Stimulated activated CD8-positive, alpha-beta memory T cell treated with anti-CD3 and anti-CD28 coated beads, Interleukin-15, amount 100 ng/mL, for 48 hours (primary cell): ENCODE results near the gene CACNA2D4.

Experiments used
- DNase-seq, 2 donors: peaks; one replicate each; pipeline ENCODE4 v3.0.0-alpha.2; 2020; ENCODE audit warnings: low read depth in 2 of 2

The CACNA2D4 gene

GRCh38 chr12:1933342-1934051, 15.0 kb upstream of the CACNA2D4 start:
- DNase-seq: no peak

- no peak for DNase-seq
Measured at GRCh38 chr12:1932264-1932777, 13.9 kb upstream of the CACNA2D4 start.

- no peak for DNase-seq
Measured at GRCh38 chr12:1931642-1932041, 13.2 kb upstream of the CACNA2D4 start.

GRCh38 chr12:1930803-1931597, 12.5 kb upstream of the CACNA2D4 start:
- no peak for DNase-seq

- DNase-seq: no peak
Measured at GRCh38 chr12:1929985-1930802, 11.7 kb upstream of the CACNA2D4 start.

- DNase-seq: no peak
Measured at GRCh38 chr12:1929241-1929984, 11.0 kb upstream of the CACNA2D4 start.

GRCh38 chr12:1928439-1929121, 10.1 kb upstream of the CACNA2D4 start:
- no peak for DNase-seq

GRCh38 chr12:1927751-1928351, 9.4 kb upstream of the CACNA2D4 start:
- DNase-seq: no peak

DNA sequence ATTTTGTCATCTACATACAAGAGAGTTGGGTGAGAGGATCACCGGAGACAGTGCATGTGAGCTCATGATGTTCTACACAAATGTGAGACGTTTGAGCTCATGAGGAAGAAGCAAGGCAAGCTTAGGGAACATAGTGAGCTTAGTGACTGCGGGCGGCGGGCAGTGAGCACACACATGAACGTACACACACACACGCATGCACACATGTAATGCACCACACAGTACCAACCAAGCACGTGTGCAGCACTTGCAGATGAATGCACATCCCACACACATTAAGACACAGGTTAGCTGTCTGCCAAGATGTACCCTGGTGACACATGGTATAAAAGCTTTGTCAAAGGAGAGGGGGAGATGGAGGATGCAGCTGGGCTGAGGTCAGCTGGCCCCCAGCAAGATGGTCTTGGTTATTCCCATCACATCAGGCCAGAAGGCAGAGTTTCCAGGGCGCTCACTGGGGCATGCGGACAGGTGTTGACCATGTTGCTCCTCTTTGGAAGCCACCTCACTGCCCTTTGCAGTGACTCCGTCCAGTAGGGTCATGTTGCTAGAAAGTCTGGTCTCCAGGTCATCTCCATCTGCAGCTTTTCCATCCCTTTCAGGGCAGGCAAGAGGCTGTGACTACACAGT, 8.7 kb upstream of the CACNA2D4 start:
- no peak for DNase-seq

DNA sequence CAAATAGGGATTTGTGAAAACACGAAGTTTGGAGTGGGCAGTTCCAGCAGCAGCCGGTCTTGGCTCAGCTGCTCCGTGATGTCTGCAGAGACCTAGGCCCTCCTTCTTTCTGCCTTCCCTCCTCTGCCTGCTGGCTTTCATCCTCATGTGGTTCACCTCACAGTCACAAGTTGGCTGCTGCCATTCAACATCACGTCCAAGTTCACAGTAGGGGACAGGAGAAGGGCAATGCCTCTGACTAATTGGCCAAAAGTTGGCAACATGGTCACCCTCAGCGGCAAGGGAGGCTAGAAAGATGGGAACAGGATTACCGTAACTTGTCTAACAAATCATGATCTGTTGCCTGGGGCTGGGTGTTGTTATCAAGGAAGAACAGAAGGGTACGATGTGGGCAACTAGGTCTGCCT, 7.8 kb upstream of the CACNA2D4 start:
- DNase-seq: no peak

- DNase-seq: no peak
Measured at GRCh38 chr12:1925684-1926006, 7.2 kb upstream of the CACNA2D4 start.

DNA sequence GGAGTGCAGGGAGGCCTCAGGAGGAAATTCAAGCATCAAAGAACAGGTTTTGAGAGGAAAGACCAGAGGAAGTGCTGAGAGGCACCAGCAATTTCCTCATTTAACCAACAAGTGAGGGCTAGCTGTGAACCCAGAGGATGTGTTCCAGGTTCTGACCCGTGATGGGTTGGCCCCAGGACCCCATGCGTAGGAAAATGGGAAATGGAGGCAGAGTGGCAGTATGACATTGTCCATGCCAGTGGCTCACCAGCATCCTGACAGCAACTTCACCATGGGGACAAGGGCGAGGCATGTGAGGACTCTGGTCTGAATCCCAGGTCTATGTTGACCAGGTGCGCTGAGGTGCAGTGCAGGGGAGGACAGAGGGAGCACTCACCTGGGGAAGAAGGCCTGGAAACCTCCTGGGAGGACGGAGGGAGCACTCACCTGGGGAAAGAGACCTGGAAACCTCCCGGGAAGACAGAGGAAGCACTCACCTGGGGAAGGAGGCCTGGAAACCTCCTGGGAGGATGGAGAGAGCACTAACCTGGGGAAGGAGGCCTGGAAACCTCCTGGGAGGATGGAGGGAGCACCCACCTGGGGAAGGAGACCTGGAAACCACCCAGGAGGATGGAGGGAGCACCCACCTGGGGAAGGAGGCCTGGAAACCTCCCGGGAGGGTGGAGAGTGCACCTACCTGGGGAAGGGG, 6.7 kb upstream of the CACNA2D4 start:
- no peak for DNase-seq

DNA sequence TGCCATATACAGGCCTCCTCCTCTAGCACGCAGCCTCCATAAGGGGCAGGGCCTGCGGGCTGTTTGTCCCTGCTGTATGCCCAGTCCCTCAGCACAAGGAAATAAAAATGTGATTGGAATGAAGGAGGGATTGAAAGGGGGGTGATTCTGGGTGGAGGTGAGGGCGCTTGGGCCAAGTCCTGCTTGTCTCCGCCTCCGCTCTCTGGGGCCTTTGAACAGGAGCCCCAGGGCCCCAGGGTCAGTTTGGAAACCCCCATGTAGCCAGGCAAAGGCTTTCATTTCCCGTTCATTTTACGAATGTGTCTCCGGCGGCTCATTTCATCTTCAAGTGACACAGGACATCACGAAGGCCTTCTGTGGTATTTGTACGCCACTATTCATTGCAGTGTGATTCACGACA, 4.5 kb upstream of the CACNA2D4 start:
- no peak for DNase-seq

DNA sequence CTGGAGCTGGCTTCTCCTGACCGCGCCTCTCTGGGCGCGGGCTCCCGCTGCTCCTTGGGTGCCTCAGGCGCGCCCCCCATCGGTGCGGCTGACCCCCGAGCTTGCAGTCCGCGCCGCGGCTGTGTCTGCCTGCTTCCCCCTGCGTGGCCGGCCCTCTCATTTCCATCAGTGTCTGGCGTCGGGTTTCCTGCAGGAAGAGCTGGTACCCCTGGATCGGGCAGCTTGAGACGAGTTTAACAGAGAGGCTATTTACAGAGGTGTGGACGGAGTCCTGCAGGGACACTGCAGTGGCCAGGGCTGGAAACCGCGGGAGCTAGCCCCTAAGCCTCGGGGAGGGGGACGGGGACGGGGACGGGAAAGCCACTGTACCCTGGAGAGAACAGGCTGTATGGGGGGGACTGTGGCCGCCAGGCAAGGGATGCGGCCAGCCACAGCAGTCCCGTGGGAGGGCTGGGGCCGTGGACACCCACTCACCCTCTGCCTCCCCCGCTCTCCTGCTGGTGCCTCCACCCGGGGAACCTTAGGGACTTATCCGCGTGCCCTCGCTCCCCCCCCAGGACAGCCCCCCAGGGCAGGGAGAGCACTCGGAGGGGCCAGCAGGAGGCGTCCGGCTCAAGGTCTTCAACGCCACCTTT, 3.7 kb upstream of the CACNA2D4 start:
- no peak for DNase-seq

DNA sequence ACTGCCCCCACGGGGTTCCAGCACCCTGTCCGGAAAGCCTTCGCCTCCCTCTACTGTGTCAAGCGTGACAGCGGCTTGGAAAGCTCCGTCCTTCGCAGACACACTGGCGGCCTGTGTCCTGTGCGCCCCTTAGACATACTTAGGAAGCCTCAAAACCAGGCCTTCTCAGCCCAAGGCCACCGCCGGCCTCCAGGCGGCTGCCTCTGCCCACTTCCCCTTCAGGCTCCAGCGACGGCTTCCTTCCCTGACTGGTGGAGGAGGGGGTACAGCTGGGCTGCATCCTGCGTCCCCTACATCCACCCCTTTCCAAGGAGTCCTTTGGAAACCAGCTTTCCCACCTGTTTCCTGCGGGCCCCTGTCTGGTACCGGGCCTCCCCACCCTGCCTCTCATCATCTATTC, 2.5 kb upstream of the CACNA2D4 start:
- no peak for DNase-seq

- DNase-seq: no peak
Measured at GRCh38 chr12:1920436-1920835, 2.0 kb upstream of the CACNA2D4 start.

GRCh38 chr12:1919763-1920162, 1.3 kb upstream of the CACNA2D4 start:
- DNase-seq: no peak

GRCh38 chr12:1919284-1919683, 832 bp upstream of the CACNA2D4 start:
- no peak for DNase-seq

- no peak for DNase-seq
Measured at GRCh38 chr12:1918884-1919236, 408 bp upstream of the CACNA2D4 start.
